K562 (cell line): Measurements from ENCODE around the gene SLC30A10. TPM values are rescaled to one million over a fixed set of nuclear protein-coding genes. Genes with fewer than 3 reads are reported as not detected.

ENCODE experiments used
- ATAC-seq: fragments of 200-7000 bp; cut with Tn5 transposase; 3 replicates; pipeline ENCODE4 v1.9.1; 2020; ENCODE audit warnings: moderate library complexity
- BruUV-seq: library from RNA; stranded (reverse); fragments of 400-500 nt; replicated peaks from 2 replicates; lab custom pipeline; 2021; lab: Mats Ljungman, UMichigan
- CTCF ChIA-PET: fragments of 300-600 bp; formaldehyde crosslinking; extraction: SDS; loops from one replicate; lab custom pipeline; 2021; ENCODE audit warnings: low intra/inter-chr PET ratio; lab: Yijun Ruan, JAX
- POLR2A ChIA-PET: fragments of 300-600, 350-650 bp; sonication (Branson Sonifier 250); formaldehyde crosslinking; extraction: SDS; loops from one replicate; lab custom pipeline; 2021; ENCODE audit warnings: antibody characterized with exemption, inconsistent platforms; lab: Yijun Ruan, JAX
- DNase-seq, 4 experiments: peaks; one replicate each; pipeline versions ENCODE4 v3.0.0 to v3.0.0-alpha.2; 2011 to 2018; ENCODE audit warnings: low spot score in 3 of 4, mixed read lengths in 3 of 4; ENCODE audit errors: extremely low read depth in 1 of 4
- FAIRE-seq: peaks from 2 replicates; lab custom pipeline; 2011; peaks lifted over from hg19 to GRCh38; lab: Jason Lieb, UNC
- H2AFZ ChIP-seq: 2 replicates; pipeline ENCODE4 v1.6.0; 2011; ENCODE audit warnings: low read depth, low read length, control low read depth, inconsistent platforms
- H3K27ac ChIP-seq: fragments of 200-600 bp; 3 replicates; pipeline ENCODE4 v1.8.0; 2011; ENCODE audit warnings: low read depth, mild to moderate bottlenecking, control low read depth, inconsistent platforms, low read length, moderate library complexity, mixed read lengths; ENCODE audit errors: extremely low read depth
- H3K27me3 ChIP-seq, 2 experiments: fragments of 300-600 bp in 1 of 2; 2 replicates in 1 of 2; 3 replicates in 1 of 2; pipeline versions ENCODE4 v1.6.0 to v1.8.0; 2011; ENCODE audit warnings: inconsistent platforms in 2 of 2, low read length in 2 of 2, mild to moderate bottlenecking in 1 of 2, mixed read lengths in 1 of 2, moderate library complexity in 1 of 2; ENCODE audit not compliant: control insufficient read depth in 2 of 2, insufficient read depth in 2 of 2
- H3K36me3 ChIP-seq: fragments of 300-600 bp; 3 replicates; pipeline ENCODE4 v1.8.0; 2011; ENCODE audit warnings: mild to moderate bottlenecking, low read length, inconsistent platforms; ENCODE audit not compliant: control insufficient read depth, insufficient read depth
- H3K4me1 ChIP-seq, 2 experiments: fragments of 200-600 bp in 1 of 2; replicated peaks in 1 of 2; 2 replicates in 1 of 2; 3 replicates in 1 of 2; pipeline versions ENCODE4 v1.5.1 to v1.8.0; 2011; ENCODE audit warnings: inconsistent platforms in 2 of 2, low read length in 2 of 2, mild to moderate bottlenecking in 1 of 2, mixed read lengths in 1 of 2, moderate library complexity in 1 of 2; ENCODE audit not compliant: control insufficient read depth in 2 of 2, insufficient read depth in 2 of 2
- H3K4me2 ChIP-seq: 2 replicates; pipeline ENCODE4 v1.6.1; 2011; ENCODE audit warnings: low read length, control low read depth, inconsistent platforms, mixed read lengths; ENCODE audit not compliant: insufficient read depth
- H3K4me3 ChIP-seq: fragments of 200-600 bp; sonication (generic), shearing (Covaris generic); 2 replicates; pipeline ENCODE4 v1.5.1; 2016; ENCODE audit warnings: control low read depth, inconsistent platforms
- H3K79me2 ChIP-seq: fragments of 200-600 bp; 3 replicates; pipeline ENCODE4 v1.8.0; 2011; ENCODE audit warnings: low read length, inconsistent platforms; ENCODE audit not compliant: control insufficient read depth, insufficient read depth
- H3K9ac ChIP-seq, 2 experiments: 2 replicates each; pipeline versions ENCODE4 v1.6.0 to v1.6.1; 2011; ENCODE audit warnings: low read depth in 2 of 2, low read length in 2 of 2, control low read depth in 1 of 2, inconsistent platforms in 1 of 2, mild to moderate bottlenecking in 1 of 2, mixed read lengths in 1 of 2; ENCODE audit not compliant: insufficient read depth in 1 of 2
- H3K9me1 ChIP-seq: one replicate; pipeline ENCODE4 v1.6.0; 2011; ENCODE audit warnings: inconsistent platforms, mild to moderate bottlenecking, low read length, moderate library complexity; ENCODE audit not compliant: control insufficient read depth, insufficient read depth
- H3K9me3 ChIP-seq: replicated peaks from 2 replicates; pipeline ENCODE4 v1.5.1; 2011; ENCODE audit warnings: low read depth, low read length, inconsistent platforms; ENCODE audit not compliant: control insufficient read depth, insufficient read depth
- H4K20me1 ChIP-seq: replicated peaks from 2 replicates; pipeline ENCODE4 v1.6.1; 2011; ENCODE audit warnings: low read length, inconsistent platforms, mixed read lengths; ENCODE audit not compliant: control insufficient read depth, insufficient read depth
- BHLHE40 ChIP-seq: IDR thresholded peaks from 2 replicates; pipeline ENCODE4 v1.6.1; 2011; ENCODE audit warnings: low read length, improper control_type of control experiment
- CEBPG ChIP-seq, 3 experiments: fragments of 200-800 bp in 1 of 3; sonication (Bioruptor generic) in 1 of 3; sonication (generic) in 1 of 3; formaldehyde crosslinking in 1 of 3; IDR thresholded peaks in 2 of 3; conservative IDR thresholded peaks in 1 of 3; 2 replicates each; pipeline versions ENCODE4 v1.6.1 to v1.8.0; 2016 to 2022; ENCODE audit warnings: missing compliant biosample characterization in 2 of 3, missing genetic modification characterization in 2 of 3, mild to moderate bottlenecking in 1 of 3, missing genetic modification reagents in 1 of 3
- GATAD2B ChIP-seq: fragments of 450-650 bp; IDR thresholded peaks from 2 replicates; pipeline ENCODE4 v1.6.1; 2017; ENCODE audit warnings: mild to moderate bottlenecking, borderline replicate concordance
- GTF2A2 ChIP-seq: IDR thresholded peaks from 2 replicates; pipeline ENCODE4 v1.6.1; 2016; ENCODE audit warnings: mild to moderate bottlenecking, missing genetic modification characterization, missing compliant biosample characterization
- HEY1 ChIP-seq: fragments of 250-450 bp; sonication (Bioruptor Pico); IDR thresholded peaks from 2 replicates; pipeline ENCODE4 v1.5.0; 2020; ENCODE audit warnings: mild to moderate bottlenecking, moderate library complexity, borderline replicate concordance
- HOXB6 ChIP-seq: fragments of 250-450 bp; sonication (Bioruptor Pico); IDR thresholded peaks from 2 replicates; pipeline ENCODE4 v1.5.1; 2022; ENCODE audit warnings: mild to moderate bottlenecking, borderline replicate concordance
- KLF13 ChIP-seq: fragments of 450-650 bp; IDR thresholded peaks from 2 replicates; pipeline ENCODE4 v1.6.1; 2016; ENCODE audit warnings: missing genetic modification characterization, low read depth, mild to moderate bottlenecking, missing compliant biosample characterization, moderate library complexity, borderline replicate concordance
- LCOR ChIP-seq: sonication (generic); formaldehyde crosslinking; IDR thresholded peaks from 2 replicates; pipeline ENCODE4 v1.8.0; 2022; ENCODE audit warnings: mild to moderate bottlenecking, missing genetic modification reagents
- MAFG ChIP-seq: fragments of 450-650 bp; conservative IDR thresholded peaks from 2 replicates; pipeline ENCODE4 v1.6.1; 2016; ENCODE audit warnings: missing genetic modification characterization, missing compliant biosample characterization
- NEUROD1 ChIP-seq: fragments of 150-350 bp; IDR thresholded peaks from 2 replicates; pipeline ENCODE4 v1.6.1; 2014; ENCODE audit warnings: borderline replicate concordance, low read length, low read depth; ENCODE audit not compliant: partially characterized antibody
- NFE2 ChIP-seq: IDR thresholded peaks from 2 replicates; pipeline ENCODE4 v1.6.1; 2014; ENCODE audit warnings: antibody characterized with exemption, low read depth
- SPI1 ChIP-seq: IDR thresholded peaks from 2 replicates; pipeline ENCODE4 v1.6.1; 2011; ENCODE audit warnings: low read depth, low read length, control low read depth, borderline replicate concordance
- SREBF2 ChIP-seq: sonication (generic); formaldehyde crosslinking; IDR thresholded peaks from 2 replicates; pipeline ENCODE4 v1.4.0; 2020; ENCODE audit warnings: mild to moderate bottlenecking, missing genetic modification reagents
- ZNF316 ChIP-seq: fragments of 450-650 bp; IDR thresholded peaks from 2 replicates; pipeline ENCODE4 v1.6.1; 2016
- WGBS: fragments of 100-300 bp; shearing (Covaris generic); methylation state at CpG from one replicate; pipeline ENCODE4 v1.1.6; 2016; ENCODE audit warnings: low coverage, mixed read lengths; ENCODE audit not compliant: insufficient coverage; ENCODE audit errors: missing lambda C conversion rate; 5-methylcytosine and 5-hydroxymethylcytosine counted together
- in situ Hi-C: fragments of 300-500 bp; cut with MboI; formaldehyde crosslinking; loops from 4 replicates; pipeline ENCODE4 v1.15.0; 2018; ENCODE audit warnings: inconsistent platforms, mixed read lengths
- intact Hi-C: fragments of 100-400 bp; cut with micrococcal nuclease; formaldehyde crosslinking; loops from 2 replicates; pipeline ENCODE4 v1.14.2; 2022
- polyA plus RNA-seq, 8 experiments: library from polyadenylated mRNA; depleted of rRNA in 4 of 8; stranded (reverse) in 5 of 8; unstranded in 3 of 8; fragments of >200 nt; fragmentation: Nextera tagmentation in 2 of 8; fragmentation: Illumina TruSeq in 1 of 8; extraction: Ambion mirVana in 2 of 8; extraction: Trizol in 1 of 8; gene quantifications; 2 replicates each; pipeline versions ENCODE4 v1.2.1 to v1.2.3, GENCODE V29; 2011 to 2014; ENCODE audit warnings: inconsistent platforms in 1 of 8, missing spikeins in 1 of 8
- total RNA-seq, 7 experiments: library from RNA; depleted of rRNA in 6 of 7; stranded (reverse); fragments of >200 nt in 6 of 7; fragmentation: Illumina TruSeq in 2 of 7; extraction: Trizol in 2 of 7; gene quantifications; 2 replicates each; pipeline versions ENCODE4 v1.2.1 to v1.2.3, GENCODE V29; 2011 to 2021; ENCODE audit warnings: low replicate concordance in 1 of 7
- TF ChIP-seq, protein P1 (sequence below): IDR thresholded peaks from 2 replicates; pipeline ENCODE4 v1.6.1; 2011; ENCODE audit not compliant: insufficient read length; ENCODE audit errors: extremely low read depth
- TF ChIP-seq, protein P2 (sequence below): fragments of 150-350 bp; conservative IDR thresholded peaks from 2 replicates; pipeline ENCODE4 v1.6.1; 2014; ENCODE audit warnings: low read length
- TF ChIP-seq, protein P3 (sequence below): sonication (generic); formaldehyde crosslinking; IDR thresholded peaks from 2 replicates; pipeline ENCODE4 v1.8.0; 2022; ENCODE audit warnings: mild to moderate bottlenecking, low read depth, missing genetic modification reagents

Gene SLC30A10
- total and polyA plus RNA-seq, 9 of the 15 experiments (the other 6 are each of a cell fraction or from before 2014, with no cell fraction given): 2.6 to 11.3 (median 7.1) TPM

DNA sequence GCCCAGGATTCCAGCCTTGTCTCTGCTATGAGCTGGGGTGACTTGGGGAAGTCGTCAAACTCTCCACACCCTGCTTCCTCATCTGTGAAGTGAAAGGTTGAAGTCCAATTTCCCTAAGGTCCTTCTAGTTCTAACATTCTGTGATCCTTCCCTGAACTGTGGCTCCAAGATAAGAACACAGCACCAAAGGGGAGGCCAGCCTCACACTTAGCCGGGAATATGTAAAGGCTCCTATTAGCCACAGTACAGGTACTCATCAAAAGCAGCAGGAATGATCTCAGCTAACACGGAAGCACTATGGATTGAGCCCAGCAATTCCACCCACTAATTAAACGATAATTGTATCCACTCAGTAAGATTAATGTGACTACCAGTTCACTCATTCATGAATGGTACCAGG, 4.0 kb downstream of the SLC30A10 start (continued):
- TF ChIP-seq NEUROD1 (no peak), HOXB6 (no peak), MAFG (no peak)

DNA sequence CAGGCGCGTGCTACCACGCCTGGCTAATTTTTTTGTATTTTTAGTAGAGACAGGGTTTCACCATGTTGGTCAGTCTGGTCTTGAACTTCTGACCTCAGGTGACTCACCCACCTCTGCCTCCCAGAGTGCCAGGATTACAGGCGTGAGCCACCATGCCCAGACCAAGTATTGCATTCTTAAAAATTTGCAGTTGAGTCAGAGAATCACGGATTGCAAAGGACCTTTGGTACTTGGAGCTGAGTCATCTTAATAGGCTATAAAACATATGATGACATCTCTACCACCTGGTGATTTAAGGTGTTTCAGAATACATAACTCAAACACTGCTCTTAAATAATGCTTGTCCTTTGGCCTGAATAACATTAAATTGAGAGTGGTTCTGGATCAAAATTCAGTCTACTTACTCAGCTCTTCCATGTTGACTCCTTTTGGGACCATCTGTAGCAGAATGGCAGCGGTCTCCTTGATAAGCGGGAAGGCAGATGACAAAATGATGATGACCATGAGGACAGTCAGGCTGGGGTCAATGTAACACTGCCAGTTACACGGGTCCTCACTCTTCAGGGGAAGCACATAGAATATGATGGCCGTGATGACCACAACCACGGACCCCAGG, 10.4 kb downstream of the SLC30A10 start:
- H3K4me2 ChIP-seq: no peak overlapping the region
- 67% methylated on average over 10 of the region's 10 CpGs for WGBS
- peaks cover 0 to 3% of the 10 kb centered on the region in 2 experiments; a peak in 3 of 5 replicates for H3K4me1 ChIP-seq
- BruUV-seq: no TSS peak
- H4K20me1 ChIP-seq: no peaks in the 10 kb centered on the region
- ATAC-seq (no peak), DNase-seq (no peak), FAIRE-seq (no peak)
- intact Hi-C loops: no loop called here
- no peak overlapping the region for H2AFZ ChIP-seq
- no peaks in the 10 kb centered on the region for H3K9me3 ChIP-seq
- H3K4me3 ChIP-seq: no peak overlapping the region
- H3K27me3 ChIP-seq: no peaks in the 10 kb centered on the region
- H3K27ac ChIP-seq: no peak overlapping the region
- peaks cover 58% of the 10 kb centered on the region for H3K36me3 ChIP-seq
- no peak overlapping the region; a peak in 1 of 4 replicates for H3K9ac ChIP-seq
- ChIA-PET POLR2A (interaction anchor here (1.6 kb wide), 1 partner anchor 10 kb away, joined by 5 read pairs; no protein-coding TSS in a partner anchor), CTCF (no interaction called here)
- in situ Hi-C loops: loop anchor here (10.0 kb wide), 1 partner anchor 613 kb away; no protein-coding TSS in a partner anchor
- H3K9me1 ChIP-seq: no peaks in the 10 kb centered on the region
- H3K79me2 ChIP-seq: peaks cover 8% of the 10 kb centered on the region; the same call in 1 of the 3 replicates
- no peak for TF ChIP-seq SREBF2 (CRISPR knock-in tag)
- TF ChIP-seq, protein P1, sequence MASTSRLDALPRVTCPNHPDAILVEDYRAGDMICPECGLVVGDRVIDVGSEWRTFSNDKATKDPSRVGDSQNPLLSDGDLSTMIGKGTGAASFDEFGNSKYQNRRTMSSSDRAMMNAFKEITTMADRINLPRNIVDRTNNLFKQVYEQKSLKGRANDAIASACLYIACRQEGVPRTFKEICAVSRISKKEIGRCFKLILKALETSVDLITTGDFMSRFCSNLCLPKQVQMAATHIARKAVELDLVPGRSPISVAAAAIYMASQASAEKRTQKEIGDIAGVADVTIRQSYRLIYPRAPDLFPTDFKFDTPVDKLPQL: no peak
- TF ChIP-seq CEBPG (CRISPR knock-in tag; IDR thresholded peaks at IDR 0.05): peak; percentile 9; the same call in 1 of the 2 replicates
- peak in 1 of 2 experiments; percentile 36; a peak in 1 of 4 replicates for TF ChIP-seq CEBPG (tag; conservative IDR thresholded peaks at IDR 0.05 in 1 of 2, IDR thresholded peaks at IDR 0.05 in 1 of 2)
- TF ChIP-seq LCOR (CRISPR knock-in tag): no peak
- TF ChIP-seq HEY1 (CRISPR knock-in tag): no peak
- peak; percentile 33; the same call in 1 of the 2 replicates for TF ChIP-seq NFE2
- TF ChIP-seq BHLHE40: no peak
- peak; percentile 73 for TF ChIP-seq ZNF316
- TF ChIP-seq, protein P2, sequence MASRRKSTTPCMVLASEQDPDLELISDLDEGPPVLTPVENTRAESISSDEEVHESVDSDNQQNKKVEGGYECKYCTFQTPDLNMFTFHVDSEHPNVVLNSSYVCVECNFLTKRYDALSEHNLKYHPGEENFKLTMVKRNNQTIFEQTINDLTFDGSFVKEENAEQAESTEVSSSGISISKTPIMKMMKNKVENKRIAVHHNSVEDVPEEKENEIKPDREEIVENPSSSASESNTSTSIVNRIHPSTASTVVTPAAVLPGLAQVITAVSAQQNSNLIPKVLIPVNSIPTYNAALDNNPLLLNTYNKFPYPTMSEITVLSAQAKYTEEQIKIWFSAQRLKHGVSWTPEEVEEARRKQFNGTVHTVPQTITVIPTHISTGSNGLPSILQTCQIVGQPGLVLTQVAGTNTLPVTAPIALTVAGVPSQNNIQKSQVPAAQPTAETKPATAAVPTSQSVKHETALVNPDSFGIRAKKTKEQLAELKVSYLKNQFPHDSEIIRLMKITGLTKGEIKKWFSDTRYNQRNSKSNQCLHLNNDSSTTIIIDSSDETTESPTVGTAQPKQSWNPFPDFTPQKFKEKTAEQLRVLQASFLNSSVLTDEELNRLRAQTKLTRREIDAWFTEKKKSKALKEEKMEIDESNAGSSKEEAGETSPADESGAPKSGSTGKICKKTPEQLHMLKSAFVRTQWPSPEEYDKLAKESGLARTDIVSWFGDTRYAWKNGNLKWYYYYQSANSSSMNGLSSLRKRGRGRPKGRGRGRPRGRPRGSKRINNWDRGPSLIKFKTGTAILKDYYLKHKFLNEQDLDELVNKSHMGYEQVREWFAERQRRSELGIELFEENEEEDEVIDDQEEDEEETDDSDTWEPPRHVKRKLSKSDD: no peak
- TF ChIP-seq GATAD2B: no peak
- TF ChIP-seq, protein P3, sequence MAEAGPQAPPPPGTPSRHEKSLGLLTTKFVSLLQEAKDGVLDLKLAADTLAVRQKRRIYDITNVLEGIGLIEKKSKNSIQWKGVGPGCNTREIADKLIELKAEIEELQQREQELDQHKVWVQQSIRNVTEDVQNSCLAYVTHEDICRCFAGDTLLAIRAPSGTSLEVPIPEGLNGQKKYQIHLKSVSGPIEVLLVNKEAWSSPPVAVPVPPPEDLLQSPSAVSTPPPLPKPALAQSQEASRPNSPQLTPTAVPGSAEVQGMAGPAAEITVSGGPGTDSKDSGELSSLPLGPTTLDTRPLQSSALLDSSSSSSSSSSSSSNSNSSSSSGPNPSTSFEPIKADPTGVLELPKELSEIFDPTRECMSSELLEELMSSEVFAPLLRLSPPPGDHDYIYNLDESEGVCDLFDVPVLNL: no peak
- no peak for TF ChIP-seq KLF13 (tag)
- TF ChIP-seq GTF2A2: no peak
- no peak for TF ChIP-seq SPI1
